Stimulated activated CD8-positive, alpha-beta memory T cell treated with anti-CD3 and anti-CD28 coated beads, Interleukin-7, amount 100 ng/mL, for 48 hours (primary cell): ENCODE results near the gene LAMA3.

Experiments used
- DNase-seq, 2 donors: peaks; one replicate each; pipeline ENCODE4 v3.0.0-alpha.2; 2020; ENCODE audit warnings: low read depth in 1 of 2; ENCODE audit errors: extremely low read depth in 1 of 2

The LAMA3 gene

DNA sequence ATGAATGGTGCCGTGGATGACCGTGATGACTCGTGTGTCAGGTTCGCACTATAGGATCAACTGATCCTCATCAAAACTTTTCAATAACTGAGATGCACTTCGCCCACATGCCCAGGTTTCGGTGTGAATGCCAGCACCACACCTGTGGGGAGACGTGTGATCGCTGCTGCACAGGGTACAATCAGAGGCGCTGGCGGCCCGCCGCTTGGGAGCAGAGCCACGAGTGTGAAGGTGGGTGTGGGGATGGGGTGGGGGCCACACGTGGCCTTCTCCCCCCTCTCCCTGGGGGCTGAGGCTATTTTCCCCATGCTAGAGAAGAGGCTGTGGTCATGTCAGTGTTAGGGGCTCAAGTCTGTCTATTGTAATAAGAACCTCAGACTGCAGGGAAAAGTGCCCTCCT is 69.0 kb downstream of the LAMA3 start:
- no peak for DNase-seq

DNA sequence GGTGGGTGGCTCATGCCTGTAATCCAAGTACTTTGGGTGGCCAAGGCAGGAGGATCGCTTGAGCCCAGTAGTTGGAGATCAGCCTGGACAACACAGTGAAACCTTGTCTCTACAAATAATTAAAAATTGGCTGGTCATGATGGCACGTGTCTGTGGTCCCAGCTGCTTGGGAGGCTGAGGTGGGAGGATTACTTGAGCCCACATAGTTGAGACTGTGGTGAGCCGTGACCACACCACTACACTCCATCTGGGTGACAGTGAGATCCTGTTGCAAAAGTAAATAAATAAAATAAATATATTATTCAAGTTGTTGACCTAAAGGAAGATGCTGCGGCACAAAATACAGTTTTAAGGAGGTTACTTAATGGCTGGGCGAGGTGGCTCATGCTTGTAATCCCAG is 72.7 kb downstream of the LAMA3 start:
- no peak for DNase-seq

DNA sequence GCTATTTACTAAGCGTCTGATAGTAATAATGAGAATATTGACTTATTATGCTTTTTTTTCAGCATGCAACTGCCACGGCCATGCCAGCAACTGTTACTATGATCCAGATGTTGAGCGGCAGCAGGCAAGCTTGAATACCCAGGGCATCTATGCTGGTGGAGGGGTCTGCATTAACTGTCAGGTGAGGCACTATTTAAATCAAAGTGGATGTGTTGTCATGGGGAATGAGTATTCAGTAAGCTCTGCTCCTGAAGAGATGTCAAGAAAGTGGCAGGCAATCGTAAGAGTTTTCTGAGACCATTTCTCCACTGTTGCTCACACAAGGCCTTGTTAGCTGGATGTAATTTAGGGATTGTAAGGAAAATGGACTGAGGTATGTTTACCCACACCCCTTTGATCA is 74.1 kb downstream of the LAMA3 start:
- no peak for DNase-seq

DNA sequence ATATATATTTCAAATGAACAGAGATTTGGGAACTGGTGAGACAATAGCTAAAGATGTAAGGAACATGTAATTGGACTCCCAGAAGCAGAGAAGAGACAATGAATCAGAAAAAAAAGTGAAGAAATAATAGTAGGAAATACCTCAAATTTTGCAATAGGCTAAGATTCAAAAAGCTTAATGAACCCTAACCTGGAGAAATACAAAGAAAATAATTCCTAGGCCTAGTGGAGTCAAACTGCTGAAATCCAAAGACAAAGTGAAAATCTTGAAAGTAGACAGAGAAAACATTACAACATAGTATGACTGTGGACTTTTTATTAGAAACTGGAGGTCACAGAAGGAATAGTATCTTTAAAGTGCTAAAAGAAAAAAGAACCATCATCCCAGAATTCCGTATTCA is 76.7 kb downstream of the LAMA3 start:
- no peak for DNase-seq

DNA sequence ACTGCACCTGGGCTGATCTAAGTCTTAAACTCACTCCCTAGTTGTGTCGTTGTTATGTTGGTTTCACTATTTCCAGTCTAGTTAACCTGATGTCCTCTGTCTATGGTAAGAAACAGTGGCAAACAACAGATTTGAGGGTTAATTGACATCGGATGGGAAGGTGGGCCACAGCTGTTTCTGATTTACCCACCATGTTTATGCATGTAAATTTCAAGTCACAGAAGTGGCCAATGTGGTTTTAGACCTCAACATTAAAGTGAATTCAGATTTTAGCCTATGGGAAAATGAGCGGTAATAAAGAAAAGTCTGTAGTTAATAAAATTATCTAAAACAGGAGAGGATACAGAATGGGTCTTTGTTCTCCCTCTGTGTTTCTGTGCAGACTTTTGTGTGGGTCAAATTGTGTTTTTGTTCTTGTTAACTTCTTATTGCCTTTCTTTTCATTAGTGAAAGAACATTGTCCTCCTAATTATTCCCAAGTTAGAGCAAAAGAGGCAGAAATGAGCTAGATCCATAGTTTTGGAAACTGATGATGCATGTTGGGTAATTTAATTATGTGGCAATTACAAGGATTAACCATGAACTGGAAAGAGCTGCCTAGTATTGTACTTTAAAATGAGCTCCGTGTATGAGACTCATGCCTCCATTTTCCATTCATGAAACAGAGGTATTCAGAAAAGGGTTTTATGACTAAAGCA is 83.2 kb downstream of the LAMA3 start:
- DNase-seq, result no peak

DNA sequence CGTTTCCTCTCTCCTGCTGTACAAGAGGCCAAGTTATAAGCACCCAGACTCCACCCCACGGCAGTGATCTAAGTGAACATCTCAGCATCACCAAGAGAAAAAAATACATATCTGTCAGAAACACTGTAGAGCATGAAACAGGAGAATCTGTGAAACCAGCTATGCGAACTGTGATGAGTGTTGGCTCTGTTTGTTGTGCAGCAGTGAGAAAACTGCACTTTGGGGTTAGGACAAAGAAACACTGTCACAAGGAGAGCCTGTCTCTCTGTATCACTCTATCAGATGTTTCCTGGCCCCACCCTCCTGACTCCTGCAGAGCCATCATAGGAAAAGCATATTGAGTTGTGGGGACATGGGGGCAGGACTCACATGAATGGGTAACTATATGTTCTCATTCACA is 87.1 kb downstream of the LAMA3 start:
- no peak for DNase-seq

DNA sequence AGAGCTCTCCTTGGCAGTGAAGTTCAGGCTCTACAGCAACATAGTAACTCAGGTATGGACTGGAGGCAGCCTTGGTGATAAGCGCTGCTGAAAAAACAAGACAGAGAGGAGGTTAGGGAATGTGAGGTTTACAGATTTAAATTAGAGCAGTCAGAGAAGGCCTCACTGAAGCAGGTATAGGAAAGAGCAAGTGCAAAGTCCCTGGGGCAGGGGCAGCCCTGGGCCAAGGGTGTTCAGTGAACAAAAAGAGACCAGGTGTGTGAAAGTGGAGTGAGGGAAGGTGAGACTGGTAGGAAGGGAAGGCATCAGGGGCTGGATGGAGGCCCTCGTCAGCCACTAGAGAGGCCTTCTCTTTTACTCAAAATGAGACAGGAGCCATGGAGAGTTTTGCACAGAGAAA is 89.6 kb downstream of the LAMA3 start:
- no peak for DNase-seq

DNA sequence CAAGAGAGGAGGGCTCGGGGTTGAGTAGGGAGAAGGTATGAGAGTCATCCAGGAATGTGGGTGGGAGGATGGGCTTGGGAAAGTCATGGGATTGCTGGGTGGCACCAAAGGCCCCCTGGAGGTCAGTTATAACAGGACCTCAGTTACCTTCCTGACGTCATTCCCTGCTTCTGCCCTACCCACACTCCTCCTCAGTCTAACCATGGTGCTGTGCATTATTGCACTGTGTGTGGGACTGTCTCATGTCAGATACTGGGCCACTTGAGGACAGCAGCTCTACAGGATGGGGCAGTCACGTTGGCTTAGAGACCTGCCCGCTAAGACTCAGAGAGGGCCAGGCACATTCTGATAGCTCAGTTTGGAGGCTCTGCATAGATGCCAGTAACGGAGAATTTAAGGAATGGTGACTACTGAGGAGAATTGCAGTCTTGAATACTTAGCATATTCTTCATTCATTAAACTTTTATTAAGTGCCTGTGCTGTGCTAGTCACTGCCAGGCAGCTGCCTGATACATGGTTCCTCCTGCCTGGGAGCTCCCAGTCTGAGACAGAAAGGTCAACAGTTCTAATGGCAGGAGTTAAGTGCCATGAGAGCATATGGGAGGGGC is 90.5 kb downstream of the LAMA3 start:
- DNase-seq, result no peak

DNA sequence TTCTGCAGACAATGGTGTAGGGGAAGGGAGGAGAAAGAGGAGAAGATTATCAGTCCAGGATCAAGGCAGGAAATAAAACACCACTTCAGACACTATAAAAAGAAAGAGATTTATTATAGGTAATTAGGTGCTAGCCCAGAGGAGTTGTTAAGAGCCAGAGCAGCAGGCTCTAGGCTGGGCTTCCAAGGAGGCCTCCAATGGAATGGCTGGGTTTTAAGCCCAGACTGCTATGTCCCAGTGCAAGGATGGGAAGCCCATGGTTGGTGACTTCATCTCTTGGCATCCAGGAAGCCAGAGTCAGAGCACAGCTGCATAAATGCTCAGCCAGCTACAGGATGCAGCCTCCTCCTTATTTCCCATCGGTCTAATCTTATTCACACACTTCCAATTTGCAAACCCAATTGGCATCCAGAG is 95.6 kb downstream of the LAMA3 start:
- no peak for DNase-seq

DNA sequence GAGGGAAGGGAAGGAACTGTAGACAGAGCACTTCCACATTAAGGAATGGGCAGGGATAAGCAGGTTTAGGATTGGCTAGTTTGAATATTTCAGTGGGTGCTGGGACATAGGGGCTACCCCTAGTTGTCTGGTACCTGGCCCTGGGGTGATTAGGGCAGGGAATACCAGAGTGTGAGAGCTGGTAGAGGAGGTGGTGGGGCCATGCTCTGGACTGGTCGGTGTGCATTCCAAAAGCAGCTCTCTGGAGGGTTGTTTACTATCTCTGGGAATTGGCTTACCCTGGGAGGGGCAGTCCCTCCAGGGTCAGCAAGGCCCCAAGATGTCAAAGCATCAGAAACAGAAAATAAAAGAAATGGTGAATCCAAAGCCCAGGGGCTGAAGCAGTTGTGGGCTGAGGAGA is 103.8 kb downstream of the LAMA3 start:
- DNase-seq, result no peak

DNA sequence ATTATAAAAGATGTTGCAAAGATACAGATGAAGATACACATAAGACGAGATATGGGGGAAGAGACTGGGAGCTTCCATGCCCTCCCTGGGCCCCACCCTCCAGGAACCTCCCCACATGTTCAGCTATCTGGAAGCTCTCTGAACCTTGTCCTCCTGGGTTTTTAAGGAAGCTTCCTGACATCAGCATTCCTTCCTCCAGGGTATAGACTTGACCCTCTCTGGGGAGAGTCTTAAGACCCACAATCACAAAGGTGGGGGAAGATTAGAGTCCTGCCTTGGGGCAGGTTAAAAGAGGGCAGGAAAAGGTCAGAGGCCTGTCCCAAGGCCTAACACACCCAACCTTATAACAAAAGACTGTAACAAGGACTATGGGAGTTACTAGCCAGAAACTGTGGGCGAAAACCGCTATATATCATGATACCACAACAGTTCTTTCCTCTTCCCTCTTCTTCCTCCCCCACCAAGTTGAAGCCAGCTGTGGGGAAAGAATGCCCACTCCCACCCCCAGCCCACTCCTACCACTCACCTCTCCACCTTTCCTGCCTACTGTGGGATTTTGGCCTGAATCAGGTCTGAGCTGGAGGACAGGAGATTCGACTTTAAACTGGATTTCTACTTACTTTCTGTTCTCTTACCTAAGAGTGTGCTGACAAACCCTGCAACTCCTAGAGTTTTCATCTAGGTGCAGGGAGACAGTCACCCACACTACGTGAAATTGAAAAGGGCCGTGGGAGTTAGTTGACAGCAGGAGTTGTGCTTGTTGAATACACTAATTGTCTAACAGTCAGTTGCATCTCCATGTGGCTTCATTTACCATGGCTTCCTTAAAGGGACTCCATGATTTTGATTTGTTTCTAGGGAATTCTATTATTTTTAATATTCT is 105.0 kb downstream of the LAMA3 start:
- DNase-seq, result no peak

DNA sequence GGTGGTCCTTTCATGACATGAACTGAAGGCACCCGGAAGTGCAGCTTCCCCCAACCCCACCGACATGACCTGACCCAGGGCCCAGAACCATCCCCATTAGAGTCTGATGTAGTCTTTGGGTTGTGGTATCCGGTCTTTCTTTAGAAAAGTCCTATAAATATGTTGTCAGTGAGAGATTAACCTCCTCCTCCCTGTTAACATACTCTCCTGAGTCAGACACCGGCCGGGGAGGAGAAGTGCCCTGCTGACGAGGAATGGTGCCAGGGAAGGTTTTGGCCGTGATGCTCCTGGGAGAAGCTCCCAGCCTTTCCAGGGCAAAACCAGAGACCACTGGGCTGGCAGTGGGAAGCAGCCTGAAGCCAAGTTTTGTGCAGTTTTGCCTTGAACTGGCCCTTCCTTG is 109.0 kb downstream of the LAMA3 start:
- DNase-seq, result no peak

DNA sequence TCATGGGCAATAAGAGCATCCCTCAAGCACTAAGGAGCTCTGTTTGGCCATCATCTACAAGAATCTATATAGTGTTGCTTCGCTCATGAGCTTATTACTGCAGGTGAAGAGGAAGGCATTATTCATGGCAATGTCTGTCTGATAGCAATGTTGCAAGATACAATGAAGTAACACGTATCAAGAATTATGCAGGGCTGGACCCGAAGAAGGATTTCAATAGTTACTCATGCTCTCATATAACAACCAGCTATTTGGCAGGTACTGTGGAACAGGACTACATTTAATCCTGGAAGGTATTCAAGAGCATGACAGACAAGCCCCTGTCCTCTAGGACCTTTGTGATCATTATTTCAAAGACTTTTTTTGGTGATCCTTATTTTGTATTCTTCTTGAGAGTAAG is 109.6 kb downstream of the LAMA3 start:
- no peak for DNase-seq

DNA sequence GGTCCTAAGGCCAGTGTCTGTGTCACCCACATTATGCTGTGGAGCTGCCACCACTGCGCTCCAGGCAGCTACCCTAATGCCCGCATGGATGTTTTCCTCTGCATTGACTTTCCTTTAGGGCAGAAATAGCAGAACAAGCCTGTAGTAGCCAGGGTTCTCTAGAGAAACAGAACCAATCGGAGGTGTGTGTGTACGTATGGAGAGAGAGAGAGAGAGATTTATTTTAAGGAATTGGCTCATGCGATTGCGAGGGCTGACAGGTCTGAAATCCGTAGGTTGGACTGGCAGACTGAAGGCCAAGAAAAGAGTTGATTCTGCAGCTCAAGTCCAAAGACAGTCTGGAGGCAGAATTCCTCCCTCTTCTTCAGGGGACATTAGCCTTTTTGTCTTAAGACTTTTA is 110.3 kb downstream of the LAMA3 start:
- DNase-seq, result no peak

DNA sequence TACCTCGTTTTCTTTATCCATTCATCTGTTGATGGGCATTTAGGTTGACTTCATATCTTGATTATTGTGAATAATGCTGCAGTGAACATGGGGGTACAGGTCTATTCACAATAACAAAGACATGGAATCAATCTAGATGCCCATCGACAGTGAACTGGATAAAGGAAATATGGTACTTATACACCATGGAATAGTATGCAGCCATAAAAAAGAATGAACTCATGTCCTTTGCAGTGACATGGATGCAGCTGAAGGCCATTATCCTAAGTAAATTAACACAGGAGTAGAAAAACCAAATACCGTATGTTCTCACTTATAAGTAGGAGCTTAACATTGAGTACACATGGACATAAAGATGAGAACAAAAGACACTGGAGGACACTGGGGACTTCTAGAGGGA is 111.6 kb downstream of the LAMA3 start:
- no peak for DNase-seq

DNA sequence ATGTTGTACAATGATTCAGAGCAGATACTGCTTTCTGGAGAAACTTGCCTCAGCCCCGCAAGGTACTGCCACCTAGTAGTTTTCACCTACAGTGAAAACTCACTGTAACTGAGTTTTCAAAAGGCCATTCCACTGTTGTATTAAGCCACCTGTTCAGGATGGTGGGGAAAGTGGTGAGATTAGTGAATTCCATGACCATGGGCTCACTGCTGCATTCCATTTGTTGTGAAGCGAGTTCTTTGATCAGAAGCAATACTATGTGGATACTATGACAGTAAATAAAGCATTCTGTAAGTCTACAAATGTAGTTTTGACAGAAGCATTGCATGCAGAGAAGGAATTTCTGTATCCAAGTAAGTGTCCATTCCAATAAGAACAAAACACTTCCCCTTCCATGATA is 113.6 kb downstream of the LAMA3 start:
- no peak for DNase-seq

DNA sequence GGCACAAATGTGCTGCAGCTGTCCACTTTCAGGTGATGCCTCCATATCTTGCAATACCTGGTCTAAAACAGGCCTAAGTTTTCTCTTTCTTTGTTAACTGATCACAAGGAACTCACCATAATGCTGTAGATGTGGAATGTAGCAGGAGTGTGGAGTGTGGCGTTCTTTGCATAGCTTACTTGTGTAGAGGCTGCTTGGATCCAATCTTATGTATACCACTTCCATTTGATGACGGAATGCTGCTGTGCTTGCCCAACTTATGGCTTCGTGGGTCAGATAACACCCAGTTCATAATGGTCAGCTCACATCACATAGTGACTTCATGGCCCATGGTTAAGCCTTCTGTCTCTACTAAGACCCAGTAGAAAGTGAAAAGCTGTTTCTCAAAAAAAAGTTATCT is 114.5 kb downstream of the LAMA3 start:
- DNase-seq, result no peak

DNA sequence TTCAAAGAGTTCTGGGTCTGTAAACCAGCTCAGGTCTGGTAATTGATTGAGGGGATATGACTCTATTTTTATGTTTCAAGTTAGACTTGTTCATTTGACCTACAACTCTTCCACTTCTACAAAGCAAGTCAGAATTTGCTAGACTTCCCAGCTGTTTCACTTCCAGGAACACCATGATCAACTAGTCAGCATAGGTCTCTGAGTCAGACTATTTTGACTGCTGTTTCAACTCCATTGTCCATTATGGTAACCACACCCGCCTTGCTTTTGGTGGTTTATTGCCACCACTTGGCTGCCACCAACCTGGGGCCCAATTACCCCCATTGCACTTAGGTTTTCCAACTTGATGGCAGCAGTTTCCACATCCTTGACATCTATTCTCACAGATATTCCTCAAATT is 116.6 kb downstream of the LAMA3 start:
- no peak for DNase-seq

DNA sequence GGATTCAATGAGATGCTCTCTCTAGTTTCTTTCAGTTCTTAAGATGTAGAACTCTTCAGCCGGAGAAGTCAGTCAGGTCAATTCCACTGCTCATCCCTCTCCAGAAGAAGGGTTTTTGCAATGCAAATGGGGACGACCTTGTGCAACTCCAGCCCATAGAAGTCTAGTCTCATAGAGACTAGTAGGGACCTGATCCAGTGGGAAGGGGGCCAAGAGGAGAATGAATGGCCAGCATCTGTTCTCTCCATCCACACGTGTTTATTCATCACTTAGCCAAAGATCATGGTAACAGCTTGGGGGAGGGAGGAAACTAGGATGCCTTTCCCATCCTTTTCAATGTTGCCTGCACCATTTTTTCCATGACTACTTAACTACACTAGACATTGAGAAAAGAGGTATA is 120.2 kb downstream of the LAMA3 start:
- DNase-seq, result no peak

DNA sequence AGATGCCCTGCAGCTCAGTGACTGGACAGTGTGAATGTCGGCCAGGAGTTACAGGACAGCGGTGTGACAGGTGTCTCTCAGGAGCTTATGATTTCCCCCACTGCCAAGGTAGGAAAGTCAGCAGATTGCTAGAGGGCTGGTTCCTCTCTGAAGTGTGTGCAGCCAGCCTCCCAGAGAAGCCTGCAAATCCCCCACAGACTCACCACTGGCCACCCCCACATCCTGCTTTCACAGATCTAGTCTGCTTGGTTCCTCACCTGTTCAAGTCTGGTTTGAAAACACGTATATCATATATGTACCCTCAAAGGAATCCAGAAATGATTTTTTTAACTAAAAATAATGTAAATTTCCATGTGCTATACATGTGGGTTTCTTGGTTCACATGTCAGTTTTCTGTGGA is 121.1 kb downstream of the LAMA3 start:
- DNase-seq, result peak in 1 of 2 donors; percentile 18

DNA sequence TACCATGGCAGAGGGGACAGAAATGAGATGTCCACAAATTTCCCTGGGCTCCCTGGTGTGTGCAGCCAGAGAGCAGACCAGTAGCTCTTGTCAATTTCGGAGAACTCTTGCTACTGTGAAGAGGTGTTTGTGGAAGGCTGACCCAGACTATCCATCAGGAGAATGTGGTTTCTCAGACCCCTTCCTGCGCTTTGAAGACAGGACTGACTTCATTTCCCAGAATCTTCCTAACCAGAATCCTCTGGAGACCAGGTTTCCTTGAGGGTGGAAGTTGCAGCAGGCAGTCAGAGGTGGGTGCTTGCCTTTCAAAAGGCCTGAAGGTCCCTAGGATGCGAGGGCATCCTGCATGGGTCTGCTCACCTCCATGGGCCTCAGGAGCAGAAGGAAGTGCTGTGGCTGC is 121.9 kb downstream of the LAMA3 start:
- no peak for DNase-seq
